Raji (cell line): ENCODE results near the gene KRT10.

ENCODE experiments used
- POLR2A ChIP-seq: IDR thresholded peaks from 2 replicates; pipeline ENCODE4 v1.6.1; 2011; ENCODE audit warnings: low read depth, low read length, control low read depth; ENCODE audit not compliant: insufficient read depth

The KRT10 gene

DNA sequence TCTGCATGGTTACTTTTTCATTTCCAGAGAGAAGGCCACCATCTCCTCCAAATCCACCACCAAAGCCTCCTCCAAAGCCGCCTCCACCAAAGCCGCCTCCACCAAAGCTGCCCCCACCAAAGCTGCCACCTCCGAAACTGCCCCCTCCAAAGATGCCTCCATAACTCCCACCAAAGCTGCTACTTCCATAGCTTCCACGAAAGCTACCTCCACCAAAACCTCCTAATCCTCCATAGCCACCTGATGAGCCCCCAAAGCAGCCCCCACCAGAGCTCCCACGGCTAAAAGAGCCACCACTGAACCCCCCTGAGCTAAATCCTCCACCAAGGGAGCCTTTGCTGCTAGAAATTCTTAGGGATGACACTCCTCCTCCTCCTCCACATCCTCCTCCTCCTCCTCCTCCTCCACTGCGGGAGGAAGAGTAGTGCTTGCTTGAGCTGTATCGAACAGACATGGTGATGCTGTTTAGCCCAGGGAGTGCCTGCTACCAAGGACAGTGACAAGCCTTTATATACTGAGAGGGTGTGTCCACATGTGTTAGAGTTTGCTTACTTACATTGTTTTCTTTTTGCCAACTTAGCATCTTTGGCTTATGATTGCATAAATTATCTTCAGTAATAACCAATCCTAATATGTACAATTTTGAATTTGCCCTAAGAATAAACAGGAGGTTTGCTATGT, at the start of gene KRT10:
Gene KRT10, minus strand, starts transcription at position 483 of the 681 bp plus-strand sequence. Its CDS starts 29 bp downstream, at position 454.
- TF ChIP-seq POLR2A = no peak

- TF ChIP-seq POLR2A = no peak
Measured at GRCh38 chr17:40871316-40871715, 48.9 kb upstream of the KRT10 start.

DNA sequence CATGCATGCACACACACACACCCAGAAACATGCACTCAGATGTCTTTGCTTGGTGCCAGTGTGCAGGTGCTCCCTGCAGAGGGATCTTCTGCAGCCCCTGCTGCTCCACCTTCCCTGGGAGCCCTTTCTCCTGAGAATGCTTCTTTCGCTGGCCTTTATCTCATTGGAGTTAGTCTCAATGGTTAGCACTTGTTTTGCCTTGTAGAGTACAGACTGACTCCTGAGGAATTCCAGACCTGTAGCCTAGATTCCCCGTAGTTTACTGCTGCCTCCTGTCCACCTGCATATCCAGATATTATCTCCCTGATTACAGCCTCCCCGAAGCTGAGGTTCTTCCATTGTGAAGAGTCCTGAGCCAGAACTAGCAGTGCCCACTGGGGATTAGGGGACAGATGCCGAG, 47.7 kb upstream of the KRT10 start:
- no peak for TF ChIP-seq POLR2A

- no peak for TF ChIP-seq POLR2A
Measured at GRCh38 chr17:40866838-40867237, 44.4 kb upstream of the KRT10 start, which contains the start of gene KRT12. KRT12 (minus strand) TSS chr17:40867223; CDS start chr17:40867186, 37 bp downstream.

GRCh38 chr17:40864661-40865390, 42.4 kb upstream of the KRT10 start:
- TF ChIP-seq POLR2A = no peak

GRCh38 chr17:40862985-40863733, 40.7 kb upstream of the KRT10 start:
- TF ChIP-seq POLR2A = no peak

GRCh38 chr17:40859536-40859935, 37.1 kb upstream of the KRT10 start:
- no peak for TF ChIP-seq POLR2A

DNA sequence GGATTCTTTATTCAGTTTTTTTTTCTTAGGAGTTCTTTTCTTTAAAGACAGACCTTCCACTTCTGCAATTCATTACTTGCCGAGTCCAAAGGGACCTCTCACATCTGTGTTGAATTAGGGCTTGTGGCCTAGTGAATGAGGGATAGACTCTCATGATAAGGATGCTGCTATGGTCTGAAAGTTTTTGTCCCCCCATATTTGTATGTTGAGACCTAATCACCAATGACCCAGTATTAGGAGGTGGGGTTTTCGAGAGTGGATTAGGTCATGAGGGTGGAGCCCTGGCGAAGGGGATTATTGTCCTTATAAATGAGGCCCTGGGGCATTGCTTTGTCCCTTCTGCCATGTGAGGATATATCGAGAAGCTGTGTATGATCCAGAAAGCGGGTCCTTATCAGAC, 35.1 kb upstream of the KRT10 start:
- no peak for TF ChIP-seq POLR2A

GRCh38 chr17:40854175-40854814, 31.9 kb upstream of the KRT10 start:
- TF ChIP-seq POLR2A = no peak

GRCh38 chr17:40852364-40852763, 29.9 kb upstream of the KRT10 start:
- TF ChIP-seq POLR2A = no peak

GRCh38 chr17:40850293-40850972, 28.0 kb upstream of the KRT10 start:
- TF ChIP-seq POLR2A = no peak

GRCh38 chr17:40849723-40850122, 27.3 kb upstream of the KRT10 start:
- TF ChIP-seq POLR2A = no peak

GRCh38 chr17:40848583-40849235, 26.3 kb upstream of the KRT10 start:
- TF ChIP-seq POLR2A = no peak

DNA sequence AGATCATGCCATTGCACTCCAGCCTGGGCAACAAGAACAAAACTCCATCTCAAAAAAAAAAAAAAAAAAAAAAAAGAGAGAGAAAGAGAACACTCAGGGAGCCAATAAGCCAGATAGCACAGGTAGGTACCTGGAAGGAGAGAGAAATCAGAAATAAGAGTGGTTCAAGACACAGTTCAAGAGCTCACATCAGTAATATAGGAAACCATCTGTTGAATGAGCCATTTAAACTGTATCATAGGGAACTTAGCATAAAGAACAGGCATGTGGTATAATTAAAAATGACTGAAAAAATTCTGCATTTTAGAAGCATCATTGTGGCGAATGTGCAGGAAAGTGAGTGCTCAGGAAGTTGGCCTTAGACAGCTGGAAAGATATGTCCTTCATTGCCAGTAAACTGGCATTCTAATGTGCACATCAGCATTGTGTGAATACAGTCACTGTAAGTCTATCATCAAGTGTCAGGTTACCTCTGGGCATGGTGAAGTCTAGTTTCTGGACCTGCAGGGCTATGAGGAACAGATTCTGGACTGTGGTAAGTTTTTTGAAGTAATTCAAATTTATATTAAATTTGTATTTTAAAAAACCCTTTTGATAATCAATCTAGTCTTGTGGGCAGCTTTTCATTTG, 24.2 kb upstream of the KRT10 start:
- TF ChIP-seq POLR2A = no peak
